HG03175 (cell line): ENCODE measurements around the gene CEP97.
"Not testable (repeated sequence)": the region's sequence is repeated elsewhere in the genome, so short reads cannot be mapped to it uniquely, and the experiment has no call there.

Source experiments
- ATAC-seq: cut with Tn5 transposase; IDR thresholded peaks from one replicate; pipeline ENCODE4 v1.9.1; 2021; ENCODE audit warnings: mild to moderate bottlenecking, moderate library complexity; ENCODE audit not compliant: unreplicated experiment

The CEP97 gene

GRCh38 chr3:101702726-101703125 lies 21.7 kb upstream of the CEP97 start:
- ATAC-seq, result no peak

GRCh38 chr3:101703169-101703568 lies 21.2 kb upstream of the CEP97 start:
- ATAC-seq, result no peak

- not testable (repeated sequence) for ATAC-seq
Measured at GRCh38 chr3:101704639-101705038, 19.8 kb upstream of the CEP97 start.

- ATAC-seq, result no peak
Measured at GRCh38 chr3:101709126-101709525, 15.3 kb upstream of the CEP97 start.

GRCh38 chr3:101718455-101718854 lies 6.0 kb upstream of the CEP97 start:
- no peak for ATAC-seq

GRCh38 chr3:101719604-101720185 lies 4.7 kb upstream of the CEP97 start:
- no peak for ATAC-seq

GRCh38 chr3:101720851-101721840 lies 3.3 kb upstream of the CEP97 start:
- ATAC-seq, result no peak

- ATAC-seq, result peak; percentile 50
Measured at GRCh38 chr3:101722394-101723173, 1.8 kb upstream of the CEP97 start.

- ATAC-seq, result peak; percentile 25
Measured at GRCh38 chr3:101725194-101725889, 928 bp downstream of the CEP97 start.

GRCh38 chr3:101725890-101726275 lies 1.5 kb downstream of the CEP97 start:
- no peak for ATAC-seq

GRCh38 chr3:101729586-101729985 lies 5.2 kb downstream of the CEP97 start:
- ATAC-seq, result no peak

GRCh38 chr3:101730839-101731238 lies 6.4 kb downstream of the CEP97 start:
- no peak for ATAC-seq

GRCh38 chr3:101732240-101732641 lies 7.8 kb downstream of the CEP97 start:
- ATAC-seq, result no peak

- no peak for ATAC-seq
Measured at GRCh38 chr3:101735833-101736232, 11.4 kb downstream of the CEP97 start.

GRCh38 chr3:101741914-101742313 lies 17.5 kb downstream of the CEP97 start:
- not testable (repeated sequence) for ATAC-seq

GRCh38 chr3:101744811-101745210 lies 20.4 kb downstream of the CEP97 start:
- ATAC-seq, result no peak

GRCh38 chr3:101745934-101746333 lies 21.5 kb downstream of the CEP97 start:
- not testable (repeated sequence) for ATAC-seq

- not testable (repeated sequence) for ATAC-seq
Measured at GRCh38 chr3:101753386-101754113, 29.1 kb downstream of the CEP97 start.

GRCh38 chr3:101758224-101758623 lies 33.8 kb downstream of the CEP97 start:
- no peak for ATAC-seq

- no peak for ATAC-seq
Measured at GRCh38 chr3:101762041-101762646, 37.7 kb downstream of the CEP97 start.
